OCI-LY7 (cell line): ENCODE results near the gene NELL1.

Experiments used
- CTCF ChIP-seq: fragments of 200-600 bp; sonication (generic); conservative IDR thresholded peaks from 2 replicates; pipeline ENCODE4 v1.5.1; 2014; ENCODE audit warnings: mild to moderate bottlenecking, antibody characterized with exemption, low read length, moderate library complexity, mixed read lengths
- EZH2phosphoT487 ChIP-seq: fragments of 200-600 bp; sonication (generic); IDR thresholded peaks from 2 replicates; pipeline ENCODE4 v1.6.1; 2018; ENCODE audit warnings: low read depth, borderline replicate concordance, mild to moderate bottlenecking, mixed run types, antibody characterized with exemption, low read length, moderate library complexity, mixed read lengths

- TF ChIP-seq CTCF = no peak
- TF ChIP-seq EZH2phosphoT487 = no peak
Observed at GRCh38 chr11:20881328-20882079, 212.1 kb downstream of the NELL1 start.
